Measurements from ENCODE around the gene GAPDHS.

The GAPDHS gene

GRCh38 chr19:35539850-35540249 lies 6.6 kb downstream of the GAPDHS start:
- no peak for DNase-seq (ENCODE audit: low read depth in 2 of 2)

- no peak for DNase-seq (ENCODE audit: low read depth in 2 of 2)
Observed at GRCh38 chr19:35540356-35540927, 7.2 kb downstream of the GAPDHS start.

- DNase-seq (ENCODE audit: low read depth in 2 of 2) = no peak
Observed at GRCh38 chr19:35542209-35542608, 9.0 kb downstream of the GAPDHS start.

- DNase-seq (ENCODE audit: low read depth in 2 of 2) = no peak
Observed at GRCh38 chr19:35543280-35544109, 10.2 kb downstream of the GAPDHS start.

- DNase-seq (ENCODE audit: low read depth in 2 of 2) = no peak
Observed at GRCh38 chr19:35544110-35544802, 11.0 kb downstream of the GAPDHS start.

GRCh38 chr19:35545001-35545854 lies 12.0 kb downstream of the GAPDHS start, which contains the start of gene TMEM147:
TMEM147 (plus strand) TSS chr19:35545626; CDS start chr19:35545740, 114 bp downstream.
- peak; percentile 65 to 84 for DNase-seq (ENCODE audit: low read depth in 2 of 2)

- peak; percentile 53 to 66 for DNase-seq (ENCODE audit: low read depth in 2 of 2)
Observed at GRCh38 chr19:35545855-35546381, 12.7 kb downstream of the GAPDHS start.

GRCh38 chr19:35546532-35546931 lies 13.3 kb downstream of the GAPDHS start:
- no peak for DNase-seq (ENCODE audit: low read depth in 2 of 2)

- peak; percentile 21 to 48 for DNase-seq (ENCODE audit: low read depth in 2 of 2)
Observed at GRCh38 chr19:35549174-35549788, 16.0 kb downstream of the GAPDHS start.

- no peak for DNase-seq (ENCODE audit: low read depth in 2 of 2)
Observed at GRCh38 chr19:35549879-35550523, 16.7 kb downstream of the GAPDHS start.

- DNase-seq (ENCODE audit: low read depth in 2 of 2) = no peak
Observed at GRCh38 chr19:35551091-35551810, 18.0 kb downstream of the GAPDHS start.

- DNase-seq (ENCODE audit: low read depth in 2 of 2) = no peak
Observed at GRCh38 chr19:35552534-35553384, 19.5 kb downstream of the GAPDHS start.

GRCh38 chr19:35553385-35554000 lies 20.2 kb downstream of the GAPDHS start:
- no peak for DNase-seq (ENCODE audit: low read depth in 2 of 2)

GRCh38 chr19:35554076-35554475 lies 20.8 kb downstream of the GAPDHS start:
- no peak for DNase-seq (ENCODE audit: low read depth in 2 of 2)

GRCh38 chr19:35555301-35556005 lies 22.2 kb downstream of the GAPDHS start:
- no peak for DNase-seq (ENCODE audit: low read depth in 2 of 2)

- no peak for DNase-seq (ENCODE audit: low read depth in 2 of 2)
Observed at GRCh38 chr19:35556025-35556590, 22.9 kb downstream of the GAPDHS start.

GRCh38 chr19:35556846-35557538 lies 23.7 kb downstream of the GAPDHS start:
- DNase-seq (ENCODE audit: low read depth in 2 of 2) = no peak
